Panc1 (cell line): ENCODE data around the gene FAM149A. TPM values are rescaled to one million over a fixed set of nuclear protein-coding genes. Genes with fewer than 3 reads are reported as not detected.

ENCODE experiments used
- ATAC-seq: fragments of 200-7000 bp; cut with Tn5 transposase; 2 replicates; pipeline ENCODE4 v1.9.1; 2020; ENCODE audit warnings: mild to moderate bottlenecking, moderate library complexity
- BruUV-seq: library from RNA; stranded (reverse); fragments of 400-500 nt; replicated peaks from 2 replicates; lab custom pipeline; 2021; lab: Mats Ljungman, UMichigan
- CTCF ChIA-PET: fragments of 300-600 bp; sonication (Branson Sonifier 250); formaldehyde crosslinking; loops from one replicate; lab custom pipeline; 2022; ENCODE audit warnings: antibody characterized with exemption; lab: Charles Lee
- POLR2A ChIA-PET: fragments of 300-600 bp; sonication (Branson Sonifier 250); formaldehyde crosslinking; loops from one replicate; lab custom pipeline; 2022; ENCODE audit warnings: antibody characterized with exemption; lab: Charles Lee
- DNase-seq: peaks from one replicate; pipeline ENCODE4 v3.0.0-alpha.2; 2010; ENCODE audit warnings: low read depth, low spot score
- H3K27ac ChIP-seq: 2 replicates; pipeline ENCODE4 v1.5.1; 2011; ENCODE audit warnings: mild to moderate bottlenecking, low read length, inconsistent platforms
- H3K27me3 ChIP-seq: fragments of 200-500 bp; sonication (Bioruptor generic); 2 replicates; pipeline ENCODE4 v1.6.0; 2014; ENCODE audit warnings: low read length, inconsistent platforms; ENCODE audit not compliant: control insufficient read depth, insufficient read depth
- H3K36me3 ChIP-seq: fragments of 200-500 bp; sonication (Bioruptor generic); 2 replicates; pipeline ENCODE4 v1.5.1; 2014; ENCODE audit warnings: inconsistent platforms, mild to moderate bottlenecking, low read length, moderate library complexity; ENCODE audit not compliant: control insufficient read depth, insufficient read depth
- H3K4me1 ChIP-seq: 2 replicates; pipeline ENCODE4 v1.5.1; 2011; ENCODE audit warnings: inconsistent platforms, mild to moderate bottlenecking, low read length, moderate library complexity; ENCODE audit not compliant: control insufficient read depth, insufficient read depth
- H3K4me3 ChIP-seq, 2 experiments: 2 replicates each; pipeline ENCODE4 v1.5.1; 2011 to 2012; ENCODE audit warnings: low read depth in 2 of 2, low read length in 2 of 2, mild to moderate bottlenecking in 2 of 2, inconsistent platforms in 1 of 2, moderate library complexity in 1 of 2
- H3K9me3 ChIP-seq: fragments of 200-500 bp; sonication (Bioruptor generic); 2 replicates; pipeline ENCODE4 v1.5.1; 2014; ENCODE audit warnings: low read depth, mild to moderate bottlenecking, inconsistent platforms, low read length, moderate library complexity; ENCODE audit not compliant: control insufficient read depth, insufficient read depth
- POLR2AphosphoS5 ChIP-seq: IDR thresholded peaks from 2 replicates; pipeline ENCODE4 v1.6.1; 2012; ENCODE audit warnings: mild to moderate bottlenecking, low read depth, low read length, moderate library complexity
- SIN3A ChIP-seq: IDR thresholded peaks from 2 replicates; pipeline ENCODE4 v1.6.1; 2012; ENCODE audit warnings: low read depth, mild to moderate bottlenecking, low read length, moderate library complexity, borderline replicate concordance; ENCODE audit not compliant: insufficient read depth
- TCF7L2 ChIP-seq: IDR thresholded peaks from 2 replicates; pipeline ENCODE4 v1.6.1; 2011; ENCODE audit warnings: mild to moderate bottlenecking, low read depth, low read length, inconsistent platforms
- in situ Hi-C: cut with HindIII; loops from 2 replicates; pipeline ENCODE4 v1.10.0; 2016; ENCODE audit warnings: low sequenced_read_pairs, low pct_unique_long_range_greater_than_20kb
- intact Hi-C: fragments of 100-400 bp; cut with micrococcal nuclease; formaldehyde crosslinking; loops from one replicate; pipeline ENCODE4 v1.10.0; 2022; ENCODE audit not compliant: unreplicated experiment
- total RNA-seq: library from RNA; stranded (reverse); gene quantifications from one replicate; pipeline ENCODE4 v1.2.1, GENCODE V29; 2021; ENCODE audit not compliant: unreplicated experiment
- TF ChIP-seq, protein P1 (sequence below): fragments of 450-650 bp; IDR thresholded peaks from 2 replicates; pipeline ENCODE4 v1.5.1; 2017; ENCODE audit warnings: mild to moderate bottlenecking
- TF ChIP-seq, protein P2 (sequence below), 2 experiments: IDR thresholded peaks; 2 replicates each; pipeline ENCODE4 v1.6.1; 2011 to 2012; ENCODE audit warnings: low read depth in 2 of 2, control low read depth in 1 of 2, low read length in 1 of 2, mild to moderate bottlenecking in 1 of 2, moderate library complexity in 1 of 2; ENCODE audit not compliant: insufficient read depth in 1 of 2

Gene FAM149A
- total RNA-seq, 1 experiment from 2014 or later: 0.13 TPM

DNA sequence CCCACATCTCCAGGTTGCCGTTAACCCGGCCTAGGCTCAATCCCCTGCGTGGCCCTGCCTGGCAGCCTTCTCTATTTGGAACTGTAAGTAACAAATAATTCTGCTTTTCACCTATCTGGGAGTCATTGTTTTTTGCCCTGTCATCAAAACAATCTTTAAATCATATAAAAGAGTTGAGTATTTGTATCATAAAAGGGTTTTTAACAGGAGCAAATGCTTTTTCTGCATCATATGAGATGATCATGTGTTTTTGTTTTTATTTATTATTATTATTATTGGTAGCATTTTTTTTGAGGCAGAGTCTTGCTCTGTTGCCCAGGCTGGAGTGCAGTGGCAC is 45.6 kb upstream of the FAM149A start:
- no peaks in the 10 kb centered on the region for H3K36me3 ChIP-seq
- no peak overlapping the region for H3K4me3 ChIP-seq
- POLR2A ChIA-PET: no interaction called here
- ATAC-seq: no peak
- no peaks in the 10 kb centered on the region for H3K9me3 ChIP-seq
- BruUV-seq: no TSS peak
- TF ChIP-seq POLR2AphosphoS5: no peak
- TF ChIP-seq SIN3A: no peak
- no peak for TF ChIP-seq TCF7L2
- TF ChIP-seq, protein P1, sequence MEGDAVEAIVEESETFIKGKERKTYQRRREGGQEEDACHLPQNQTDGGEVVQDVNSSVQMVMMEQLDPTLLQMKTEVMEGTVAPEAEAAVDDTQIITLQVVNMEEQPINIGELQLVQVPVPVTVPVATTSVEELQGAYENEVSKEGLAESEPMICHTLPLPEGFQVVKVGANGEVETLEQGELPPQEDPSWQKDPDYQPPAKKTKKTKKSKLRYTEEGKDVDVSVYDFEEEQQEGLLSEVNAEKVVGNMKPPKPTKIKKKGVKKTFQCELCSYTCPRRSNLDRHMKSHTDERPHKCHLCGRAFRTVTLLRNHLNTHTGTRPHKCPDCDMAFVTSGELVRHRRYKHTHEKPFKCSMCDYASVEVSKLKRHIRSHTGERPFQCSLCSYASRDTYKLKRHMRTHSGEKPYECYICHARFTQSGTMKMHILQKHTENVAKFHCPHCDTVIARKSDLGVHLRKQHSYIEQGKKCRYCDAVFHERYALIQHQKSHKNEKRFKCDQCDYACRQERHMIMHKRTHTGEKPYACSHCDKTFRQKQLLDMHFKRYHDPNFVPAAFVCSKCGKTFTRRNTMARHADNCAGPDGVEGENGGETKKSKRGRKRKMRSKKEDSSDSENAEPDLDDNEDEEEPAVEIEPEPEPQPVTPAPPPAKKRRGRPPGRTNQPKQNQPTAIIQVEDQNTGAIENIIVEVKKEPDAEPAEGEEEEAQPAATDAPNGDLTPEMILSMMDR: no peak
- TF ChIP-seq, protein P2, sequence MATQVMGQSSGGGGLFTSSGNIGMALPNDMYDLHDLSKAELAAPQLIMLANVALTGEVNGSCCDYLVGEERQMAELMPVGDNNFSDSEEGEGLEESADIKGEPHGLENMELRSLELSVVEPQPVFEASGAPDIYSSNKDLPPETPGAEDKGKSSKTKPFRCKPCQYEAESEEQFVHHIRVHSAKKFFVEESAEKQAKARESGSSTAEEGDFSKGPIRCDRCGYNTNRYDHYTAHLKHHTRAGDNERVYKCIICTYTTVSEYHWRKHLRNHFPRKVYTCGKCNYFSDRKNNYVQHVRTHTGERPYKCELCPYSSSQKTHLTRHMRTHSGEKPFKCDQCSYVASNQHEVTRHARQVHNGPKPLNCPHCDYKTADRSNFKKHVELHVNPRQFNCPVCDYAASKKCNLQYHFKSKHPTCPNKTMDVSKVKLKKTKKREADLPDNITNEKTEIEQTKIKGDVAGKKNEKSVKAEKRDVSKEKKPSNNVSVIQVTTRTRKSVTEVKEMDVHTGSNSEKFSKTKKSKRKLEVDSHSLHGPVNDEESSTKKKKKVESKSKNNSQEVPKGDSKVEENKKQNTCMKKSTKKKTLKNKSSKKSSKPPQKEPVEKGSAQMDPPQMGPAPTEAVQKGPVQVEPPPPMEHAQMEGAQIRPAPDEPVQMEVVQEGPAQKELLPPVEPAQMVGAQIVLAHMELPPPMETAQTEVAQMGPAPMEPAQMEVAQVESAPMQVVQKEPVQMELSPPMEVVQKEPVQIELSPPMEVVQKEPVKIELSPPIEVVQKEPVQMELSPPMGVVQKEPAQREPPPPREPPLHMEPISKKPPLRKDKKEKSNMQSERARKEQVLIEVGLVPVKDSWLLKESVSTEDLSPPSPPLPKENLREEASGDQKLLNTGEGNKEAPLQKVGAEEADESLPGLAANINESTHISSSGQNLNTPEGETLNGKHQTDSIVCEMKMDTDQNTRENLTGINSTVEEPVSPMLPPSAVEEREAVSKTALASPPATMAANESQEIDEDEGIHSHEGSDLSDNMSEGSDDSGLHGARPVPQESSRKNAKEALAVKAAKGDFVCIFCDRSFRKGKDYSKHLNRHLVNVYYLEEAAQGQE (IDR thresholded peaks at IDR 0.05; ENCODE audit: insufficient read depth in 1 of 2, low read depth in 2 of 2, low read length in 1 of 2): no peak
- no peak overlapping the region for H3K27ac ChIP-seq
- in situ Hi-C loops: no loop called here
- no peaks in the 10 kb centered on the region for H3K4me1 ChIP-seq
- CTCF ChIA-PET: no interaction called here
- DNase-seq: no peak
- no peaks in the 10 kb centered on the region for H3K27me3 ChIP-seq
- intact Hi-C loops: no loop called here

DNA sequence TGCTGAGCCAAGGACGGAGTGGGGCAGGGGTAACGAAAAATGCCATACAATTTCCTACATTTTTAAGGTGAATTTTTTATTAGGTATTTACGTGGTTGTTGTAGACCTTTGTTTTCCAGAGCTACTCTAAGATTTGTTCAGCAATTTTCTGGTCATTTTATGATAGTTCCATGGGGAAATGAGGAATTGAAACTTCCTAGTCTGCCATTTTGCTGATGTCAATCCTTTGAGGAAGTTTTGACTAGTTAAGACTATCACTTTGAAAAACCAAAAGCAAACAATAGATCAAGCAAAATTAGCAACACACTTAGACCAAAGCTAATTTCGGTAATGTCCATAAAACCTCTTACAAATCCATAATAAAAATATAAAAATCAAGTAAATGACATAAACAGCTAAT is 42.6 kb upstream of the FAM149A start:
- TF ChIP-seq SIN3A (no peak), TCF7L2 (no peak), POLR2AphosphoS5 (no peak)
- TF ChIP-seq, protein P2 (IDR thresholded peaks at IDR 0.05; ENCODE audit: insufficient read depth in 1 of 2, low read depth in 2 of 2, low read length in 1 of 2): no peak
- TF ChIP-seq, protein P1: no peak
- no TSS peak for BruUV-seq
- Histone ChIP-seq H3K27ac (no peak overlapping the region), H3K4me1 (no peaks in the 10 kb centered on the region), H3K9me3 (no peaks in the 10 kb centered on the region), H3K36me3 (no peaks in the 10 kb centered on the region), H3K4me3 (no peak overlapping the region), H3K27me3 (no peaks in the 10 kb centered on the region)
- in situ Hi-C loops: no loop called here
- intact Hi-C loops: no loop called here
- POLR2A ChIA-PET: no interaction called here
- CTCF ChIA-PET: no interaction called here
- no peak for DNase-seq
- no peak for ATAC-seq
